HG03460 (cell line): Measurements from ENCODE around the gene COMP.

ENCODE experiments used
- ATAC-seq: cut with Tn5 transposase; IDR thresholded peaks from one replicate; pipeline ENCODE4 v1.9.1; 2021; ENCODE audit not compliant: unreplicated experiment

COMP gene

DNA sequence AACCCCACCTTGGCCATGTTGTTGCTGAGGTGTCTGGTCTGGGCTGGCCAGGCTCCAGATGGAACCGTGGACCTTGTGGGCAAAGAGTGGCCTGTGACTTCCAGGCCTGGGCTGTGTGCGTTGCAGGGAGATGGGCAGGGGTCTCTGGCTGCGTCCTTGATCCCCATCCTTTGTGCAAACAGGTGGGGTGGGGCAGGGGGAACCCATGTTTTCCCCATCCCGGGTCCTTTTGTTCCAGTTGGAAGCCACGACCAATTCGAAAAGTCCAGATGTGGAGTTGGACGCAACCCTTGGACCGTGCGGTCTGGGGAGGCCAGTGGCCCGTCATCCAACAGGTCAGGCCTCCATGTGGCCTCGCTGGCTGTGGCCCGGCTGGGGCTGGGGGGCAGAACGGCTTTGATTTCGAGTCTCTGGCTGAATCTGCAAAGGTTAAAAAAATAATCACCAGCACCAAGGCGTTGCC, 13.1 kb upstream of the COMP start:
- no peak for ATAC-seq

DNA sequence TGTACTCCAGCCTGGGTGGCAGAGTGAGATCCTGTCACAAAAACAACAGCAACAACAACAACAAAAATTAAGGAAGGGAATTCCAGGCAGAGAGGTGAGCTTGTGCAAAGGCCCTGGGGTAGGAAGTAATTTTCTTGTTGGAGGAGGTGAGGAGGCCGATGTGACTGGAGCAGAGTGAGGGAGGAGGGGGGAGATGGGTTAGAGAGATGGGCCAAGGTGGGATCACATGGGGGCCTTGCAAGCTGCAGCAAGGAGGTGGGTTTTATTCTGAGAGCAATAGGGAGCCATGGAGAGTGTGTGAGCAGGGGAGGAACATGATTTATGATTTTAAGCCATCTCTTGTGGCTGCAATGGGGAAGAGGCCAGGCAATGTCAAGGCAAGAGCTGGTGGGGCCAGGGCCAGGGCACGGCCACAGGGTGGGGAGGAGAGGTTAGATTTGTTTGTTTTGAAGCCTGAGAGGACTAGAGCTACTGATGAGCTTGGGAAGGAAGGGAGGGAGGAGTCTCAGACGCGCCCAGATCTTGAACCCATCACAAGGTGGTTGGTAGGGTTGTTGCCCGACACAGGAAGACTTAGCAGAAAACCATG, 12.5 kb upstream of the COMP start:
- no peak for ATAC-seq

DNA sequence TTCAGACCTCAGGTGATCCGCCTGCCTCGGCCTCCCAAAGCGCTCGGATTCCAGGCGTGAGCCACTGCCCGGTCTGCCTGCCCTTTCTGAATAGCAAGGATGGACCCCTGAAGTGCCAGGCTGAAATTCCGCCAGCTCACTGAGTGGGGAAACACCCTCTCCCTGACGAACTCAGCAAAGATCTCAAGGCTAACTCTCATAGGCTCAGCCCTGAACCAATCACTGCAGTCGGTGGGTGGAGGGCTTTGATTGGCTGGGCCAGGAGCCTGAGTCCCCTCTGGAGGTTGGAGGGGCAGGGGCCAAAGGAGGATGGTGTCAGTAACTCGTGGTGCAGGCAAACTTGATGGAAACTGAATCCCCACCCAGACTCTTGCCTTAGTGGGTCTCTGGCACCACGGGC, 11.2 kb upstream of the COMP start:
- no peak for ATAC-seq

DNA sequence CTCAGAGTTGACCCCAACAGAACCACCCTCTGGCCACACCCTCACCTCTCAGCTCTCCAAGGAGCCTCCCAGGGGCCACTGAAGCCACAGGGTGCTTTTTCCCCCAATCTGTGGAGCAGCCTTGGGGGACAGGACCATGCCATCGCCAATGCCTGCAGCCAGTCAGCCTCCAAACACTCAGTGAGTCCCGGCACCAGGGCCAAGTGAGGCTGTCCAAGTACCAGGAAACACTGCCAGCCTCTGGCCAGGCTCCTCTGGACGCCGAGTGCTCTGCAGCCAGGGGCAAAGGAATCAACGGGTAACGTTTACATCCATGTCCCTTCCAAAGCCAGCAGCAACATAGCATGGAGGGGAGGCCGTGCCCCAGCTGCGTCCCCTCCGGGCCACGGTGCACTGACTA, 9.5 kb upstream of the COMP start:
- ATAC-seq = no peak

DNA sequence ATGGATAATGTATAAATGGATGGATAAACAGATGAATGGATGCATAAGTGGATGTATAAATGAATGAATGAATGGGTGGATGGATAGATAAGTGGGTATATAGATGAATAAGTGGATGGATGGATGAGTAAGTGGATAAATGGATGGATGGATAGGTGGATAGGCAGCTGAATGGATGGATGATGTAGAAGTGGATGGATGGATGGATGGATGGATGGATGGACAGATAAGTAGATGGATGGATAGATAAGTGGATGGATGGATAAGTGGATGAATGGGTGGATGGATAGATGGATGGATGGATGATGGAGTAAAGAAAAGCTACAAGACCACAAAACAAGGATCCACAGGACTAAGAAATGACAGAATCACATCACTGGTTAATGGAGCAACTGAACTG, 9.0 kb upstream of the COMP start:
- no peak for ATAC-seq

DNA sequence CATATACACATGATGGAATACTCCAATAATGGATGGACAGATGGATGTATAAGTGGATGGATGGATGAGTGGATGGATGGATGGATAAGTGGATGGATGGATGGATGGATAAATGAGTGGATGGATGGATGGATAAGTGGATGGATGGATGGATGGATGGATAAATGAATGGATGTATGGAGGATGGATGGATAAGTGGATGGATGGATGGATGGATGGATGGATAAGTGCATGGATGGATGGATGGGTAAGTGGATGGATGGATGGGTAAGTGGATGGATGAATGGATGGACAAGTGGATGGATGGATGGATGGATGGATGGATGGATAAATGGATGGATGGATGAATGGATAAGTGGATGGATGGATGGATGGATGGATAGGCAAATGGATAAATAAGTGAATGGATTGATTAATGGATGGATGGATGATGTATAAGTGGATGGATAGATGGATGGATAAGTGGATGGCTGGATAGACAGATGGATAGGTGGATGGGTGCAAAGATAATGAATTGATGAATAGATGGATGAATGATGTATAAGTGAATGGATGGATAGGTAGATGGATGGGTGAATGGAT, 8.4 kb upstream of the COMP start:
- no peak for ATAC-seq

DNA sequence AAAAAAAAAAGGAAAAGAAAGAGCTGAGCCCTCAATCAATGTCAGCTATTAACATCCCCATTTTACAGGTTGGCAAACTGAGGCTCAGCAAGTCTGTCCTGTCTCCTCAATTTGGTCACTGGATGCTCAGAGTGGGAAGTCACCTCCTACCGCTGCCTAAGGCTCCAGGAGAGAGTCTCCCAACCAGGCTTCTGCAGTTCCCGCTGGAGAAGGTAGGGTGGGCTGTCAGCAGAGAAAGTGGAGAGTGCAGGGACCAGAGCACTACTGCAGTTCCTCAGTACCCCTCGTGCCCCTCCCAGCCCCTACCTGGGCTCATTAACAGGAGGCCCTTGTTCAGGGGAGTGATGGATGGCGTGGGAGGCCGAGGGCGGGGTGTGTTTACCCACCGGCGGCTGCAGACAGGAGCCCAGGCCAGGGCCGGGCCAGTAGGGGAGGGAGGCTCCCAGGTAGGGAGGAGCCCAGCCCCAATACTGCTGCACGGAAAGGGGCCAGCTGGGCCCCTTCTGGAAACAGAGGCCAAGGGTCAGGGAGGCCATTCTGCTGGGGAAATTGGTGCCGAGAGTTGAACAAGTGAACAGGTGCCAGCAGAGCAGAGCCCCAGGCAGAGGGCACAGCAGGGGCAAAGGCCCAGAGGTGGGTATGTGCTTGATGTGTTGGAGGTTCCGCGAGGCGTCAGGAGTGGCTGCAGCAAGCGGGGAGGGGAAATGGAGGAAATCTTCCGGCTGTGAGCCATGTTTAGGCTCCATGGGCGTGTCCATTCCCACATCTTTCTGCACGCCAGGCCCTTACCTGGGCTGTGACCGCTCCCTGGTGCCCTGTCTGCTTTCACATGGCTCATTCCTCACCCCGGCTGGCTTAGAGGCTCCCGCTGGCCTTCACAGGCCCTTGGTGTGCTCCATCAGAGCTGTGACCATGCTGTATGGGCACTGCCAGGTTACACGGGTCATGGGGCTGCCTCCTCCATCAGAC, 7.6 kb upstream of the COMP start:
- no peak for ATAC-seq

DNA sequence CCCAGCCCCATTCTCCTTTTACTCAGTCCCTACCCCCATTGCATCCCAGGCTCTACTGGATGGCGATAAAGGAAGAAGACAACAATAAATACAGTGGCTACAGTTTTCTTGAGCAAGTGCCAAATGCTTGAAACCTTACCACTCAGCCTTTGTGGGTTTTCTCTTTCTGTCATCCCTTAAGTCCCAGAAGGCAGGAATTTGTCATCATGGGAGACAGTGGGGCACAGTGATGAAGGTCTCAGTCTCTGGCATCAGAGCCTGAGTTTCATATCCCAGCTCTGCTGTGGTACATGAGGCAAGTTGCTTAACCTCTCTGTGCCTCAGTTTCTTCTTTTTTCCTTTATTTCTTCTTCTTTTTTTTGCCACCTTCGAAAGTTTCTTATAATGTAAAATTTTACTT, 5.1 kb upstream of the COMP start:
- no peak for ATAC-seq

DNA sequence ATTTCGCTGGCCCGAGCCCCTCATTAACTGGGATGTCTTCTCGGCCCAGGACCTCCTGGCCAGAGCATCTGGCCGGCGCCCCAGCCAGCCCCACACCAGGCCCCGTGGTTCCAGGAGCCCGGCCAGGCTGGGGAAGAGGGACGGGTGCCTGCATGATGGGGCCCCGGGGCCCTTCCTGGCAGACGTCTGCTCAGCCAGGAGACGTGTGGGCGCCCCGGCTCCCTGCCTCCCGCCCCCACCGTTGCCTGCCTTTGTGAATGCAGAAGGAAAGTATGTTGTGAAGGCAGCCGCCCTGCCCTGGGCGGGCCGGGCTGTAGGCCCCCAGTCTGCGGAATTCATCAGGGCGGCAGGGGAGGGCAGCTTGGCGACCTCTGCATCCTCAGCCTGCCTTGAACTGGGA, 4.4 kb upstream of the COMP start:
- no peak for ATAC-seq

DNA sequence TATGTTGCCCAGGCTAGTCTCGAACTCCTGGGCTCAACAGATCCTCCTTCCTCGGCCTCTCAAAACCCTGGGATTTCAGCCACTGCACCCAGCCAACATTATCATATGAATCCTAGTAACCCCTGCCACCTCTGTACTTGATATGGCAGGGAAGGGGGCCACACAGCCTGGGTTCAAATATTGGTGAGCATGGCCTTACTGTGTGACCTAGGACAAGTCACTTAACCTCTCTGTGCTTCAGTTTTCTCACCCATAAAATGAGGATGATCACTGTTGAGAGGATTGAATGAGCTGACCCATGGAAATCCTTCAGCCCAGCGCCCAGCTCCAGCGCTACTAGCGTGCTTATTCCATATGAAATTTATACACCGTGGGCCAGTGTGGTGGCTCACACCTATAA, 3.6 kb upstream of the COMP start:
- no peak for ATAC-seq

DNA sequence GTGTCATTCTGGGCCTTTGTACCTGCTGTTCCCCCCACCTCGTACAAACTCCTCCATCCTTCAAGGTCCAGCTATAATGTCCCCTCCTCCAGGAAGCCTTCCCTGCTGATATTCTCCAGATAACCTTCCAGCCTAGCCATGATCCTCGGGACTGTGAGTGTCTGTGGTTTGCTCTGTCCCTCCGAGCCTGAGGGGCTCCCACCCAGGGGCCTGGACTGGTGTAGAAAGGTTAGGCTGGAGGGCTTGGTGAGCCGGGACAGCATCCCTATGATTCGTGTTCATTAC, 2.9 kb upstream of the COMP start:
- ATAC-seq = no peak

DNA sequence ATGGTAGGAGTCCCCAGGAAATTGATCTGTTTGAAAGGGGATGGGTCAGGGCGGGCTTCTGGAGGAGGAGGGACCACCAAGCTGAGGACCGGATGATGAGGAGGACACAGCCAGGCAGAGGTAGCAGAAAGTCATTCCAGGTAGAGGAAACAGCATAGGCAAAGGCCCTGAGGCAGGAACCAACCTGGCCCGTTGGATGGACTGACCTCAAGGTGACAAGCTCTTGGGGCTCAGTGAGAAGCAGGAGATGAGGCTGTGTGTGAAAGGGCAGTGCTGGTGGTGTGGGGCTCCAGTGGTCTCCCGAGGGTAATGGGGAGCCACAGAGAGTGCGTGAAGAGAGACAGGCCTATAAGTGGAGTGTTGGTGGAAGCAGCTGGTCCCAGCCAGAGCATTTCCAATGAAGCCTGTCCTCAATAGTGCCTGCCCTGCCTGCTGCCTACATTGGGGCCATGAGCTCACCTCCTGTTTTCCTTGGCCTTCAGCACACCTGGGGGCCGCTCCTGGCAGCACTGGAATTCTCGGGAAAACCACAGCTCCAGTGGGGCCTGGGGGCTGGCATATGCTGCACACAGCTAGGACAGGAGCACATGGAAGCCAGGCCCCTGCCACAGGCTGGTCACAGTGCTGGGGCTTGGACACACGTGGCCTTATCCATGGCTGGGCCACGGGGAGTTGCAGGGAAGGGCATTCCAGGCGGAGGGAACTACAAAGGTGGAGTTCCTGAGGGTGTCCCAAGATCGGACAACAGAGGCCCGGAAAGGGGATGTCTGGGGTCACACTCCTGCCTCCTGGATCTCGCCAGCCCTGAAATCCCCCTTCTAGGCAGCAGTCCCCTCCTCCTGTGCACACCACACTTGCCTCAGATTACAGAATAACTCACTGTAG, 2.3 kb upstream of the COMP start:
- ATAC-seq = no peak

DNA sequence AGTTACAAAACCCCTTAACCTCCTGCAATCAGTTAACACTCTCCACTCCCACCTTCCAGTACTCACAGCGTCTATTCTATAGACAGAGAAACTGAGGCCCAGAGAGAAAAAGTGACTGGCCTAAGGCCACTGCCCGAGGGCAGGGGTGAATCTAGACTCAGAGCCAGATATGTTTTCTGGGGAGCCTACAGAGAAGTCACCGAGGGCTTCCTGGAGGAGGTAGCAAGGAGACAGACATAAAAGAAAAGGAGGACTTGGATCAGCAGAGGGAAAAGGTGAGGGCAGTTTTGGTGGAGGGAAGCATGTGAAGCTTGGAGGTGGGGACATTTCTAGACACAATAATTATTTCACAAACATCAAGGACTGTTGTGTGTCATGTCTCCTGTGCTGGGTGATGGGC, 1.6 kb upstream of the COMP start:
- no peak for ATAC-seq

DNA sequence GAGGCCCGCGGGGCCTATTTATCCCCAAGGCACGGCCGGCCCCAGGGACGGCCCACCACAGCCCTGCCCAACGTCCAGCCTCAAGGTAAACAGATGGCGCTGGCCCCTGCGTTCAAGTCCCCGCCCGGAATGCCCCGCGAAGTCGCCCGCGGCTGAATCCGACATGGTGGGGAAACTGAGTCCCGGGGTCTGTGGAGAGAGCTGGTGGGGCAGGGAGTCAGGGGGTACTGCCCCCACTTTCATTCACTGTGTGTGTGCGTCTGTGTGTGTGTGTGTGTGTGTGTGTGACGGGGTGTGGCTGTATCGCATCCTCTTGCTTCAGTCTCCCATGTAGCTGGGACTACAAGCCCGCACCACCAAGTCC, 192 bp upstream of the COMP start:
- ATAC-seq = no peak

DNA sequence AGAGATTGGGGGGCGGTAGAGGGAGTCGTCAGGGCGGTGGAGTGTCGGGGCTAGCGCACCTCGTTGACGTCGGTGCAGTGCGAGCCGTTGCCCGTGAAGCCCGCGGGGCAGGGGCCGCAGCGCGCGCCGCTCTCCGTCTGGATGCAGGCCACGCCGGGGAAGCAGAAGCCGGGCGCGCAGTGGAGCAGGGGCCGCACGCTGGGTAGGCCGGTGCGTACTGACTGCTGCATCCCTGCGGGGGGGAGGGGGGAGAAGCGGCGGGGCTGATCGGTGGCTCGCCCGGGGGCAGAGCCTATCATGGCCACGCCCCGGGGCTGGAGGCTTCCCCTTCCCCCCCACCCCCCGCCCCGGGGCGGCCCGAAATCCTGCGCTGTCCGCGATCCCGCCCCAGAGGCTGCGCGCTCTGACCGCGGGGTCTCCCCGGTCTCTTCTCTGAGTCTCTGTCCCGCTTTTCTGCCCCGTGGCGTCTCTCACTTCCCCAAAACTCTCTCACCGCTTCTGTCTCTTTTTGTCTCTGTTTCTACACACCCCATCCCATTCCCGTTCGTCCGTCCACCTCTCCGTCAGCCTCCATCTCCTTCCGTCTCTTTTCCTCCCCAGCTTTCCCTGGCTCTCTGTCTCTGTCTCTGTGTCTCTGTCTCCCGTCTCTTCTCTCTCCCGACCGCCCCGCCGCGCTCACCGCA, 1.1 kb downstream of the COMP start:
- ATAC-seq = no peak

DNA sequence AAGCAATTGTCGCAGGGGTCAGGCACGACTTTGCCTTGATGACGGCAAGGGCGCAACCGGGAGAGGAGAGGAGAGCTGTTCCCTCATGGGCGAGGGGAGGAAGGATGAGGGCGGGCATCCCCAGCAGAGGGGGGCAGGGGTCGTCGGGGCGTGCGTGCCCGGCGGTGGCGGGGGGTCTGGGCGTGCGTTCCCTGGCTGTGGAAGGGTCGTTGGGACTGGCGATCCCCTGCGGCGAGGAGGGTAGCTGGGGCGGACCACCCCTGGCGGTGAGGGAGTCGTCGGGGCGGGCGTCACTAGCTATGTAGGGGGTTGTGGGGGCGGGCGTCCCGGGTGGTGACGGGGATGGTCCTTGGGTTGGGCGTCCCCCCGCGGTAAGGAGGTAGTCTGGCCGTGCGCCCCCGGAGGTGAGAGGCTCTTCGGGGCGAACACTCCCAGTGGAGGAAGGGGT, 1.7 kb downstream of the COMP start:
- ATAC-seq = no peak

DNA sequence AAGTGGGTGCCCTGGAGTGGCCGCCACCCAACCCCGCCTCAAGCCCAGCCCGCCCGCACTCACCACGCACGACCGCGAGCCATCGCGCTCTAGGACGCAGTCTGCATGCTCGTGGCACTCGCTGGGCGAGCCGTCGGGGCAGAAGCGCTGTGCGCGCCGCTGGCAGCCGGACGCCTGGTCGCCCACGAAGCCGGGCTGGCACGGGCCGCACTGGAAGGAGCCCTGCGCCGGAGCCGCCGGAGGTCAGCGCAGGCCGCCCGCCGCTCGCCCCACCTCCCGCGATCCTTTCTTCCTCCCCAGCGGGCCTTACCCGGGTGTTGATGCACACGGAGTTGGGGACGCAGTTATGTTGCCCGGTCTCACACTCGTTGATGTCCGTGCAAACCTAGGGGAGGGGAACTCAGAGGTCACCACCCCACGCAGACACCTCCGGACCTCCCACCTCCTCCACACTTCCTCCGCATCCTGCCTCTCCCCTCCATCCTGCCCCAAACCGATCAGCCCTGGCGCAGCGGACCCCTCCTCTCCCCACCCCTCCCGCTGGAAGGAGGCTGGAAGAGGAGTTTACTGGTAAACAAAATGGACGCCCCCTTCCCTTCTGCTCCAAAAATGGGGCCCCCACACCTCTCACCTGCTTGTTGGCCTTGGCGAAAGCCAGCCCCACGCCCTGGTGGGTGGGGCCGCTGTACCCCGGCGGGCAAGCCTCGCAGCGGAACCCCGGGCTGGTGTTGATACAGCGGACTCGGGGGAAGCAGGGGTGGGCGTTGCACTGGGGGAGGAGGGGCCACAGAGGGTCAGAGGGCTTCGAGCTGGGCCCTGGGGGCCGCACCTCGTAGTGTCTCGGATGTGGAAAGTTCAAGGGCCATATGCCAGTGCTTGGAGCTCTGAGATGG, 2.3 kb downstream of the COMP start:
- ATAC-seq = no peak

DNA sequence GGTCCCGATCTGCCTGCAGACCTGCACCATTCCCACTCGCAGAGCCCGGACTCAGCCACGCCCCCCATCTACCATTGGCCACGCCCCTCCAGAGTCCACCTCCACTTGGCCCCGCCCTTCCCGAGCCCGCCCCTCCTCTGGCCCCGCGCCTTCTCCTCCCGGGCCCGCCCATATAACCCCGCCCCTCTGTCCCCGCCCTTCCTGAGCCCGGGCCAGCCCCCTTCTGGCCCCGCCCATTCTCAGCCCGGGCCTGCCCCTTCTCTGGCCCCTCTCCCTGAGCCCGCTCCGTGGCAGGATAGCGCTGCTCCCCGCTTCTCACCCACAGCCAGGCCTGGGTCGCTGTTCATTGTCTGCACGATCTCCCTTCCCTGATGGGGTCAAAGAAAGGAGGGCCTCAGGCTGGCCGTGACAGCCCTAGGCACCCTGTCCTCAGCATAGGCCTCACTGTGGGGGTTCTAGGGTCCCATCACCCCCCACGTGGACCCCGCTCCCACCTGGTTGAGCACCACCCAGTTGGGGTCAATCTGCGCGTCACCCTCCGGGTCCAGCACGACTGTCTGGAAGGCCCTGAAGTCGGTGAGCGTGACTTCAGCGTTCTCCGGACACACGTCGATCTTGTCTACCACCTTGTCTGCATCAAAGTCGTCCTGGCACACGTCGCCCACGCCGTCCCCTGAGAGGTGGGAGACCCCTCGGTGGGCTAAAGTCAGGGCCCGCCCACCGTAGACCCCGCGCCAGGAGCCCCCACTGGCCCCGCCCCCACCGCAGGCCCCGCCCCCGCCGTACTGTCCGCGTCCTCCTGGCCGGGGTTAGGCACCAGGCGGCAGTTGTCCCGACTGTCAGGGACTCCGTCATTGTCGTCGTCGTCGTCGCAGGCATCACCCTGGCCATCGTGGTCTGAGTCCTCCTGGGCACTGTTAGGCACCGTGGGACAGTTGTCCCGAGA, 5.7 kb downstream of the COMP start:
- no peak for ATAC-seq

DNA sequence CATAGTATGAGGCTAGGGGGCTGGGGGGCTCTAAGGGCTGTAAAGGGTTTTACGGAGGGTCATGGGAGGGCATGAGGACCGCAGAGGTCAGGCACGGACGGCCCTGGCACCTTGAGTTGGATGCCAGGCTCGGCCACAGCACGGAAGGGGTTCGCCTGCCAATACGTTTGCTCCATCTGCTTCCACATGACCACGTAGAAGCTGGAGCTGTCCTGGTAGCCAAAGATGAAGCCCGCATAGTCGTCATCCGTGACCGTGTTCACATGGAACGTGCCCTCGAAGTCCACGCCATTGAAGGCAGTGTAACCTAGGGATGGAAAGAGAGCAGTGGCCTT, 6.4 kb downstream of the COMP start:
- no peak for ATAC-seq
